T47D (cell line): ENCODE data around the gene PHLDB3.
A peak's percentile ranks its signal among the peaks of the same experiment; 100 is the strongest.

Experiments used
- DNase-seq, 2 experiments: peaks; one replicate each; pipeline versions ENCODE4 v3.0.0 to v3.0.0-alpha.2; 2011 to 2012; ENCODE audit warnings: low read depth in 1 of 2, low spot score in 1 of 2
- JUND ChIP-seq: IDR thresholded peaks from 2 replicates; pipeline ENCODE4 v1.6.1; 2012; ENCODE audit warnings: low read depth
- in situ Hi-C: cut with HindIII; loops from 2 replicates; pipeline ENCODE4 v1.10.0; 2016; ENCODE audit warnings: low sequenced_read_pairs, low pct_unique_long_range_greater_than_20kb

Gene PHLDB3

DNA sequence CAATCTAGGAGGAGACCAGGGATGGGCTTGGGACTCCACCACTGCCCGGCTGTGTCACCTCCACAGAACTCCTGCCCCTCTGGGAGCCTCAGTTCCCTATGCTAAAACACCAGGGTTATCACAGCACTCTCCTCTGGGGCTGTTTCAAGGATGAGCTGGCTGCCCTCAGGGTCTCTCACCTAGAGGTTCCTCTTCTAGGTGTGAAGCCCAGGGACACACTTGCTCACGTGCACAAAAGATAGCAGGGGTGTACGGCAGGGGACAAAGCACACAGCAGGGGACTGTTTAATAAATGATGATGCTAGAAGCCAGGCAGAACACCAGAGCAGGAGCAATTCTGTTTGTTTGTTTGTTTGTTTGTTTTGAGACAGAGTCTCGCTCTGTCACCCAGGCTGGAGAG, 22.4 kb downstream of the PHLDB3 start:
- TF ChIP-seq JUND, result no peak
- in situ Hi-C loops, result no loop called here
- no peak for DNase-seq

DNA sequence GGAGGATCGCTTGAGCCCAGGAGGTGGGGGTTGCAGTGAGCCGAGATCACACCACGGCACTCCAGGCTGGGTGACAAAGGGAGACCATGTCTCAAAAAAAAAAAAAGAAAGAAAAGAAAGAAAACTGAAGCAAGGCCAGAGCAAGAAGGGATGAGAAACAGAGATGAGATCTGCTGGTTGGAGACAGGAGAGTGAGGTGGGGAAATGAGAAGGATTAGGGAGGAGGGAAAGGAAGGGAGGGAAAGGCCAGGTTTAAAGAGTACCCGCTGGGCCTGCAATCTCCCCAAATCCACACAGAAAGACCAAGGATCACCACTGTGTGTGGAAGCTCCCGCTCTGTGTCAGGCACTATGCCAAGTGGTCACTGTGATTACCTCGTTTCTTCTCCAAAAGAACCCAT, 22.8 kb downstream of the PHLDB3 start:
- DNase-seq, result no peak
- TF ChIP-seq JUND, result no peak
- in situ Hi-C loops, result no loop called here

GRCh38 chr19:43480574-43480973, 24.0 kb downstream of the PHLDB3 start:
- no peak for DNase-seq
- no peak for TF ChIP-seq JUND
- in situ Hi-C loops, result no loop called here

DNA sequence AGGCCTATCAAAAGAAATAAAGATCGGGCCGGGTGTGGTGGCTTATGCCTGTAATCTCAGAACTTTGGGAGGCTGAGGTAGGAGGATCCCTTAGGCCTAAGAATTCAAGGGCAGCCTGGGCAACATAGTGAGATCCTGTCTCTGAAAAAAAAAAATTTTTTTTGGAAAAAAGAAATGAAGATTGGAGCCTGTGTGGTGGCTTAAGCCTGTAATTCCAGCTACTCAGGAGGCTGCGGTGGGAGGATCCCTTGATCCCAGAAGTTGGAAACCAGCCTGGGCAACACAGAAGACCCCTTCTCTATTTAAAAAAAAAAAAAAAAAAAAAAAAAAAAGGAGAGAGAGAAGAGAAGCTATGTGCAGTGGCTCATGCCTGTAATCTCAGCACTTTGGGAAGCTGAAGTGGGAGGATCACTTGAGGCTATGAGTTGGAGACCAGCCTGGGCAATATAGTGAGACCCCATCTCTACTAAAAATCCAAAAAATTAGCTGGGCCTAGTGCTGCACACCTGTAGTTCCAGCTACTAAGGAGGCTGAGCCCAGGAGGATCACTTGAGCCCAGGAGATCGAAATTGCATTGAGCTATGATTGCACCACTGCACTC, 24.5 kb downstream of the PHLDB3 start:
- in situ Hi-C loops, result no loop called here
- DNase-seq, result no peak
- TF ChIP-seq JUND, result no peak

GRCh38 chr19:43479226-43479625, 25.3 kb downstream of the PHLDB3 start:
- TF ChIP-seq JUND, result no peak
- DNase-seq, result no peak
- in situ Hi-C loops, result no loop called here

- TF ChIP-seq JUND, result no peak
- DNase-seq, result no peak
- in situ Hi-C loops, result no loop called here
Observed at GRCh38 chr19:43478323-43478722, 26.2 kb downstream of the PHLDB3 start.

DNA sequence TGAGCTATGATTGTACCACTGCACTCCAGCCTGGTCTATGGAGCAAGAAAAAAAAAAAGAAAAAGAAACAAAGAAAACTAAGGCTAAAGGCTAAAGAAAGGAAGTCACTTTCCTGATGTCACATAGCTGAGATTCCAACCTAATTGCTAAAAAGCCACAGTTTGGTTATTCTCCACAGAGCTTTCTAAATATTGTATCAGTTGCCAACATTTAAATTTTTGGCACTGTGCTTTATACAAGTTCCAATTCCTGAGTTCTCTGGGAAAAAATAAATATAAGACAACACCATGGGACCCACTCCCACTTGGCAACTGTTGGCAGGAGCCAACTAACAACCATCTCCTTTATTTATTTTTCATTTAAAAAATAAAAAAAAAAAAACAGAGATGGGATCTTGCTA, 27.9 kb downstream of the PHLDB3 start:
- no peak for DNase-seq
- in situ Hi-C loops, result no loop called here
- no peak for TF ChIP-seq JUND

DNA sequence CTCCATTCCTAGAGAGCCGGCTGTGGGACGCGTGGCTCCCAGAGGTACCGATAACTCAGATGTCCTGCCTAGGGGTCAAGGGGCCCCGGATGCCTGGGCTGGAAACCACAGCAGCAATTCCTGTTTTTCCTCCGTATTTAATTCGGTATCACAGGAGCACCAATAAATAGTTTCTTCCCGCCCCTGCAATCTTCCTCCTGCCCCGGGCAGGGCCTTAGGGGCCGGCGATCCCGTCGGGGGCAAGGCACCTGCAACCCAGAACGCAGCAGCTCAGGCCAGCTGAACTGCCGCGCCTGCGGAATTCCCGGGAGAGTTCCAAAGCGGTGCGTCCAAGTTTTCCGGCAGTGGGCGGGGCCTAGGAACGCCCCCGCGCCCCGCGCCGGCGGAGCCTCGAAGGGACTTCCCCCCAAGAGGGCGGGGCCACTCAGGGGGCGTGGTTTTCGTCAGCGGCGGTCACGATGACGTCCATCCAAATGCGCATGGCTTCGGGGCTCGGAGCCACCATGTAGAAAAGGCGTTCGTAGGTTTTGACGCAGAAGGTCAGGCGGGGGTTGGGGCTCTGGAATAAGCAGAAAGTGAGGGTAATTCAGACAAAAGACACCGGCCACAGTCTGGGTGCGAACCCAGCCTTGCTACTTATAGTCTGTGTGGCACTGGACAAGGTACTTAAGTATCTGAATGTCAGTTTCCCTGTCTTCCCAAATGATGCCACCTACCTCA, 29.4 kb downstream of the PHLDB3 start:
- no peak for DNase-seq
- TF ChIP-seq JUND, result no peak
- in situ Hi-C loops, result no loop called here

- in situ Hi-C loops, result no loop called here
- DNase-seq, result no peak
- TF ChIP-seq JUND, result no peak
Observed at GRCh38 chr19:43474487-43474886, 30.1 kb downstream of the PHLDB3 start.

DNA sequence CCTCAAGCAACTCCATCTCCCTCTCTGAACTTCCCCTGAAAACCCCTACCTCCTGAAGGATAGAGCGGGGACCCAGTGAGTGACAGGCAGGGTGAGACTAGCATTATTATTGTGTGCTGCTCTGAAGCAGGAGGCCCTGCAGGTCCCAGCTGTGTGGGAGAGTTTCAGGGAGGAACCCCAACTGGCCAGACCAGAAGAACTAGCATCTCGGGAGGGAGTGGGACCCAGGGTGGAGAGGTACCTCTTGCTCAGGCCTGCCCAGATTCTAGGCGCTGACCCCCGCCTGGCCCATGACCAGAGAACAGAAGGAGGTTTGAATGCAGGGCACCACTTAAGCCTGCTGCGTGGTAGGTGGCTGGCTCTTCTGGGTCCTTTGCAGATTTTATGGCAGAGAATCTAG, 33.5 kb downstream of the PHLDB3 start:
- TF ChIP-seq JUND, result no peak
- DNase-seq, result peak in 1 of 2 experiments; percentile 59
- in situ Hi-C loops, result no loop called here

DNA sequence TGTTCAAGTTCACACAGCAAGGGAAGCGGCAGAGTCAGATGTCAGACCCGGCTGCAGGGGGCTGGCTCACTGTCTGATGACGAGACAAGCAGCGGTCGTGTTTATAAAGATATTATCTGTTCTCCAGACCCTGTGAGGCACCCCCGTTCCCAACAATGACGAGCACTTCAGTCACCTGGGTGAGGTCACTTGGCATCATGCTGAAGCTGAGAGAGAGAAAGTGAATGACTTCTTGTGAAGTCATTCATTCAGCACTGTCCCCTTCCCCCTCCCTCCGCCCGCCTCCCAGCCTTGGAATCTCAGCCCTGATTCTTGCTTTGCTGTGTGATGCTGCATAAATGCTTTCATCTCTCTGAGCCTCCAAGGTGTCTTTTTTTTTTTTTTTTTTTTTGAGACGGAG, 34.3 kb downstream of the PHLDB3 start:
- no peak for TF ChIP-seq JUND
- no peak for DNase-seq
- in situ Hi-C loops, result no loop called here

- no peak for TF ChIP-seq JUND
- in situ Hi-C loops, result no loop called here
- no peak for DNase-seq
Observed at GRCh38 chr19:43469160-43469480, 35.4 kb downstream of the PHLDB3 start.

DNA sequence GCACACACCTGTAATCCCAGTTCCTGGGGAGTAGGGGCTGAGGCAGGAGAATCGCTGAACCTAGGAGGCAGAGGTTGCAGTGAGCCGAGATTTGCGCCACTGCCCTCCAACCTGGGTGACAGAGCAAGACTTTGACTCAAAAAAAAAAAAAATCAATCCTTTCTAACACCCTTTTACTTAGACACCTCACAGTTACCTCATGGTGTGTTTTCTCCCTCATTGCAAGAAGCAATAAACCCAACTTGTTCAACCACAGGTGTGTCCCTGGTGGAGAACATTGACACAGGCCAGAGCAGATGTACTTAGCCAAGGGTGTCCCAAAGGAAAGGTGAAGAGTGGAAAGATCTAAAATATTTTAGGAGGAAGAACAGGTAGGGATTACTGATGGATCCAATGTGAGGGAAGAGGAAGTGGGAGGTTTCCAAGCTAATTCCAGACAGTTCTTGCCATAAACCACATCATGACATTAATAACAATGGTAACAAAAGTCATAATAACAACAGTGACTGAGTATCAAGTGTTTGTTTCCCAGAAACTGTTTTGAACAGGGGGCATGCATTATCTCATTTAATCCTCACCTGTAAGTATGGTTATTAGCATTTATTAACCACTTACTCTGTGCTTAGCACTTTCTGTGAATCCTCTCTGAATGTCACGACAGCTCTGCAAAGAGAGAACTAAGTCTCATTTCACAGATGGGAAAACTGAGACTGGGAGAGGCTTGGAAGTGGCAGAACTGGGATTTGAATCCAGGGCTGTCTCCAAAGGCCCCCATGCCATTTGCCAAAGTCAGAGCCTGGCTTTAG, 36.0 kb downstream of the PHLDB3 start:
- no peak for TF ChIP-seq JUND
- in situ Hi-C loops, result no loop called here
- no peak for DNase-seq
